ENCODE results near the gene SBDS.
"Not testable (repeated sequence)": the region's sequence is repeated elsewhere in the genome, so short reads cannot be mapped to it uniquely, and the experiment has no call there.

GRCh38 chr7:67000601-67001258 lies 5.3 kb upstream of the SBDS start:
- TF ChIP-seq, protein P1, sequence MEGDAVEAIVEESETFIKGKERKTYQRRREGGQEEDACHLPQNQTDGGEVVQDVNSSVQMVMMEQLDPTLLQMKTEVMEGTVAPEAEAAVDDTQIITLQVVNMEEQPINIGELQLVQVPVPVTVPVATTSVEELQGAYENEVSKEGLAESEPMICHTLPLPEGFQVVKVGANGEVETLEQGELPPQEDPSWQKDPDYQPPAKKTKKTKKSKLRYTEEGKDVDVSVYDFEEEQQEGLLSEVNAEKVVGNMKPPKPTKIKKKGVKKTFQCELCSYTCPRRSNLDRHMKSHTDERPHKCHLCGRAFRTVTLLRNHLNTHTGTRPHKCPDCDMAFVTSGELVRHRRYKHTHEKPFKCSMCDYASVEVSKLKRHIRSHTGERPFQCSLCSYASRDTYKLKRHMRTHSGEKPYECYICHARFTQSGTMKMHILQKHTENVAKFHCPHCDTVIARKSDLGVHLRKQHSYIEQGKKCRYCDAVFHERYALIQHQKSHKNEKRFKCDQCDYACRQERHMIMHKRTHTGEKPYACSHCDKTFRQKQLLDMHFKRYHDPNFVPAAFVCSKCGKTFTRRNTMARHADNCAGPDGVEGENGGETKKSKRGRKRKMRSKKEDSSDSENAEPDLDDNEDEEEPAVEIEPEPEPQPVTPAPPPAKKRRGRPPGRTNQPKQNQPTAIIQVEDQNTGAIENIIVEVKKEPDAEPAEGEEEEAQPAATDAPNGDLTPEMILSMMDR (conservative IDR thresholded peaks at IDR 0.05; ENCODE audit: low read length) = peak; percentile 61
- not testable (repeated sequence) for TF ChIP-seq EZH2phosphoT487 (IDR thresholded peaks at IDR 0.05; ENCODE audit: borderline replicate concordance, low read depth, low read length)

All from OCI-LY7 (cell line).